GM18499 (cell line): Measurements from ENCODE around the gene SLC7A4.
"Not testable (repeated sequence)": the region's sequence is repeated elsewhere in the genome, so short reads cannot be mapped to it uniquely, and the experiment has no call there.

Source experiments
- ATAC-seq: cut with Tn5 transposase; IDR thresholded peaks from one replicate; pipeline ENCODE4 v1.9.1; 2021; ENCODE audit warnings: moderate number of reproducible peaks; ENCODE audit not compliant: insufficient read depth, unreplicated experiment

SLC7A4 gene, protein sequence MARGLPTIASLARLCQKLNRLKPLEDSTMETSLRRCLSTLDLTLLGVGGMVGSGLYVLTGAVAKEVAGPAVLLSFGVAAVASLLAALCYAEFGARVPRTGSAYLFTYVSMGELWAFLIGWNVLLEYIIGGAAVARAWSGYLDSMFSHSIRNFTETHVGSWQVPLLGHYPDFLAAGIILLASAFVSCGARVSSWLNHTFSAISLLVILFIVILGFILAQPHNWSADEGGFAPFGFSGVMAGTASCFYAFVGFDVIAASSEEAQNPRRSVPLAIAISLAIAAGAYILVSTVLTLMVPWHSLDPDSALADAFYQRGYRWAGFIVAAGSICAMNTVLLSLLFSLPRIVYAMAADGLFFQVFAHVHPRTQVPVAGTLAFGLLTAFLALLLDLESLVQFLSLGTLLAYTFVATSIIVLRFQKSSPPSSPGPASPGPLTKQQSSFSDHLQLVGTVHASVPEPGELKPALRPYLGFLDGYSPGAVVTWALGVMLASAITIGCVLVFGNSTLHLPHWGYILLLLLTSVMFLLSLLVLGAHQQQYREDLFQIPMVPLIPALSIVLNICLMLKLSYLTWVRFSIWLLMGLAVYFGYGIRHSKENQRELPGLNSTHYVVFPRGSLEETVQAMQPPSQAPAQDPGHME

DNA sequence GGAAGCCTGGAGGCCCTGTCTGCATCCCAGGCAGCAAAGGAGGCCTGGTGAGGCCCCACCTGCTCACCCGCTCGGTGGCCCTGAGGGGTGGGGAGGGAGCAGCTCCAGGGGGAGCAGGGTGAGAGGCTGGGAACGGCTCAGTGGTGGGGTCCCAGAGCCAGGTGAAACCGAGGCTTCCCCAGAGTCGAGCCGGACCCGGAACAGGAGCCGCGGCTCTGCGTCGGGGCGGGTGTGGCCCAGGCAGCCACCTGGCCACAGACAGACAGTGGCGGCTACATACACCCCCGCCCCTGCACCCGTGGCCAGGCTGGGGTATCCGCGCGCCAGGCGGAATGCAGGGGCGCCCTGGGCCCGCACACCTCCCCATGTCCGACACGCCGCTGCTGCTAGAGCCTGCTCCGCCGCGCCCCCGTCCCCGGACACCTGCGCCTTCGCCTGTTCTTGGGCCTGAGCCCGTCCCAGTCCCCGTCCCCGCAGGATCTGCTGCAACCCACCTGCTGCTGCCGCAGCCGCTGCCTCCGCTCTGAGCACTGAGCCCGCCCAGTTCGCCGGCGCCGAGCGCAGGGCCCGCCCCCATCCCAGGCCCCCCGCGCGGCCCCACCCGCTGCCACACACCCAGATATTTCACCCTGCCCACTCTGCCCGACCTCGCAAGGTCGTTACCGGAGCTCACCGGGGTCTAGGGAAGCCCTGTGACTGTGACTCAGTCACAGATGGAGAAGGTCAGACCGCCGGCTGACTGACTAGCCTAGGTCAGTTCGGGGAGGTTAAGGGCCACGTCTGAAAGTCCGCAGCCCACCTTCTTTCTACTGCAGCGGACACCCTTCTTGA lies at the start of gene SLC7A4:
Gene SLC7A4, minus strand, starts transcription at position 525 of the 831 bp plus-strand sequence. CDS start 749 bp downstream, outside the sequence.
- no peak for ATAC-seq

DNA sequence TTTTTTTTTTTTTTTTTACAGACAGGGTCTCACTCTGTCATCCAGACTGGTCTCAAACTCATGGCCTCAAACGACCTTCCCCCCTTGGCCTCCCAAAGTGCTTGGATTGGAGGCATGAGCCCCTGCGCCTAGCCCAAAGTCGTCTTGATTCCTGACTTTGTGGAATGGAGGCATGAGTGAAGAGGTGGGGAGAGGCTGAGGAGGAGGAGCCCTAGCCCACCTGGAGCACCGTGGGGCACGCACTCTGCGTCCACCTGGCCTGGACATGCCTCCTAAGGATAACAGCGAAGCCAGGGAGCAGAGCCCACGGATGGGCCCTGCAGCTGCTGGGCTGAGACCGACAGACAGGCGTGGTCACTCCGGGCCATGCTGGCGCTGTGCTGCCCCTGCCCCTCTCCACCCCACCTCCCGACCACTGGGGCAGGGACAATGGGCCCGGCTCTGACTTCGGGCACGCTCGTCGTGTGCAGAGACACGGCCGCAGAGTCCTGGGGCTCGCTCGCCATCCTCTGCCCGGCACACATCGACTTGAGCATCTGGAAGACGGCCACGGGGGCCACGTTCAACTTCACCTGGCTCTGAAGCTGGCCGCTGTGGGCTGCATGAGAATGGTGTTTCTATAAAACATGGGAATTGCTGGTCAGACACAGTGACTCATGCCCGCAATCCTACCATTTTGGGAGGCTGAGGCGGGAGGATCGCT lies 48.2 kb upstream of the SLC7A4 start:
- ATAC-seq, result no peak

DNA sequence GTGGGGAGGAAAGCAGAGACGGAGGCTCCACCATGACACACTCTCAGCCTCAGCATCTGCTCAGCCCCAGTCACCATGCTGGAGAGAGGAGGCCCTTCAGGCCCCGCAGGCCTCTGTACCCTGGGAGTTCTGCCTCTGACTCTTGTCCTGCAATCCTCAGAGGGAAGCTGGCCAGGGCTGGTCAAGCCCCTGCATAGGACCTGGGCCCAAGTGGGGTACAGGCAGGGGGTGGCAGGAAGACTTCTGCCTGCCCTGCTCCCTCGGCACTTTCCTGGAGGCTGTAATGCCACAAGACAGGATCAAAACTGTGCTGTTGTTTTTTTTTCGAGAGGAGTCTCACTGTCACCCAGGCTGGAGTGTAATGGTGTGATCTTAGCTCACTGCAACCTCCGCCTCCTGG lies 47.1 kb upstream of the SLC7A4 start:
- ATAC-seq, result no peak

DNA sequence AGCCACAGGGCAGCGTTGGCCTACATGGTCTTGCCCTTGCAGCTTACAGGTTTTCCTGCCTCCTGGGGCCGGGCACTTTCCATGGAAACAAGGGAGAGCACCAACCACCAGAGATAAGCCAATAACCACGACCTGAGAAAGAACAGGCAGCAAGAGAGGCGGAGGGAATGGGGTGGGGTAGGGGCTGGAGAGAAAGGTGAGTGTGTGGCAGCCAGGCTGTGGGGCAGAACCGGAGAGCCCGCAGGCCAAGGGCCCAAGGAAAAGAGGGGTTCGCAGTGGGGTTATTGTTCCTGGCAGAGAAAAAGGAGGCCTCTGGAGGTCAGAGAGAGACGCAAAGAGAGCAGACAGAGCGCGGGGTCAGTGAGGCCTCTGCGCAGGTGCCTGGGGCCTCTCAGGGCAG lies 46.6 kb upstream of the SLC7A4 start:
- no peak for ATAC-seq

DNA sequence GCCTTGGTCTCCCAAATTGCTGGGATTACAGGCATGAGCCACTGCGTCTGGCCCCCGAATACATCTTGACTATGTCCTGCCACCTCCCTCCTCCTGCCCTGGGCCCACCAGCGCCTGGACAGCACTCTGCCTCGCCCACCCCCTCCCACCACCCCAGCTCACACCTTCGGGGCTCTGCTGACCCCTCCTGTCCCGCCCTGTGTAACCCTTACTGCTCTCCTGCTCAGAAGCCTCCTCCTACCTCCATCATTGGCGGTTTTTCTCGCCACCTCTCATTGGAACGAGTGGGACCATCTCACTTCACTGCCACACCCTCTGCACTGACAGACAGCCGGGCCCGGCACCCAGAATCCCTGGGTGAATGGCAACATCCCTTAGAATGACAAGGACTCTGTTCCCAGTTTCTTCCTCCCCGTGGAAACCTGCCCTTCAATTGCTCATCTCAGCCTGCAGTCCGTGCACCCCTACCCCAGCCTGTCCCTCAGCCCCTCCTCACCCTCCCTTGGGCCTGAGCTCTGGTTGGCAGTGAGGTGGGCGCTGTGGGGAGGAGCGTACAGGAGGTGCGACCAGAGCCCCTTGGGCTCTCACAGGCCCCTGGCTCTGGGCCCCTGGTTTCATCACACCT lies 45.6 kb upstream of the SLC7A4 start:
- ATAC-seq, result no peak

DNA sequence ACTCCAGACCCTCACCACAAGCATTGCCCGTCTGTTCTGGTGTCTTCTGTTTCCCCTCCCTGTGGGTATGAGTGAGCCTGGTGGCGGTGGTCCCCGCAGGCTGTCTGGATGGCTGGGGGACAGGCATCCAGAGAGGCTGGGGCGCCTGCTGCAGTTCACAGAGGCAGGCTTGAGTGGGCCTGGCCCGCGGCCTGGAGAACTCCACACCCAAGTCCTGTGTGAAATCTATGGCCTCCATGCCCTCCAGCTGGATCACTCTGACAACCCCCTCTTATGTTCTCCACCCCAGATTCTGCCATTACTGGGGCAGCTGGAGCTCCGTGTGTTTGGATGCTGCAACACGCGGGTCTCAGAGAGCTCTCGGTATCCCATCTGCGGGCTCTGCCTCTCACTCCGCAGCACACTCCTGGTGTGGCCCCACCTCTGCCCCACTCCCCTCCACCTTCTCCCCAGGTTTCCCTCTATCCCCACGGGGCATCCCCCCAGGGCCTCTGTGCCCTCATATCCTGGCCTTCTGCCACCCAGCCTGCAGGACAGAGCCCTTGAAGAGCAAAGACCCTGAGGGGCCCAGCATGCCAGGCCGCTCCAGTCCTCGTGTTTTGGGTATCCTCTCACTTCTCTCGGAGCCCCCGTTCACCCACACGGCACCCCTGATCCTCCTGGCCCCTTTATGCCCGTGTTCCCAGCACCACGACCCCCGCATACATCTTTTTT lies 44.7 kb upstream of the SLC7A4 start:
- no peak for ATAC-seq

DNA sequence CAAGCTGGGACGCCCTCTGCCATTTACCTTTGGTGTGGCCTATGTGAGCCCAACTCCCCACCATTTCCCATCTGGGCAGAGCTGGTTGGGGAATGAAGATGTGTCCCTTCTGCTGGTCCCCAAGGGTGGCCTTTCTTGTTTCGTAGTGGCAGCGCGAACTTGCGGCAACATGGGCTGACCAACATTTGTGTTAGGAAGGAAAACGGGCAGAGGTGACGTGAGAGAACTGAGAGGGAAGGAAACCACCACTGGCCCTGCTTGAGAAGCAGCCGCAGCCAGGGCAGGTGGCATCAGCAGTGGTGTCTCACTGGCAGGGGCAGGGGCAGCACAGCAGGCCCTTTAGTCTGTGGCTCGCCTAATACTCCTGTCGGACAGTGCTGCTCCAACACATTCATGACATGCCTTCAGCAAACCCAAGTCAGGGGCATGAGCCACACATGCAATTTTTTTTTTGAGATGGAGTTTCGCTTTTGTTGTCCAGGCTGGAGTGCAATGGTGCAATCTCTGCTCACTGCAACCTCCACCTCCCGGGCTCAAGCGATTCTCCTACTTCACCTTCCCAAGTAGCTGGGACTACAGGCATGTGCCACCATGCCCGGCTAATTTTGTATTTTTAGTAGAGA lies 43.3 kb upstream of the SLC7A4 start:
- ATAC-seq, result no peak

DNA sequence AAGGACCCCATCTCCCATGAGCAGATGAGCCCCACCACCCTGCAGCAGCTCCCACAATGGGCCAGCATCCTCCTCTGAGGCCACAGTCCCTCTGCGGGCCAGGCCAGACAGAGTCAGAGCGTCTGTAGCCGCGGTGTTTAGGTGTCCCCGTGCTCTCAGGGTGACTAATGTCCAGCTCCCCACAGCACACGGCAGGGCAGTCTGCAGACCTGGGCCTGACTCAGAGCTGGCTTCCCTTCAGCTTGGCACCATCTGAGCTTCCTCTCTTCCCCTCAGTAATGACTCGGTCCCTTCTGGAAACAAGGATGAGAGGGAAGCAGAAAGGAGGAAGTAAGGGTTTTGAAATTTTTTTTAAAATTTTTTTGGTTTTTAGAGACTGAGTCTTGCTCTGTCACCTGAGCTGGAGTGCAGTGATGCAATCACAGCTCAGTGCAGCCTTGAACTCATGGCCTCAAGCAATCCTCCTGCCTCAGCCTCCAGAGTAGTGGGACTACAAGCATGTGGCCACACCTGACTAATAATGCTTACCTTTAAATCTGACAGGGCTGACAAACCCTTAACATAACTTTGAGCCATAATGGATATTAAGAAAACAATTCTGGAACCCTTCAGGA lies 41.8 kb upstream of the SLC7A4 start:
- ATAC-seq, result no peak

DNA sequence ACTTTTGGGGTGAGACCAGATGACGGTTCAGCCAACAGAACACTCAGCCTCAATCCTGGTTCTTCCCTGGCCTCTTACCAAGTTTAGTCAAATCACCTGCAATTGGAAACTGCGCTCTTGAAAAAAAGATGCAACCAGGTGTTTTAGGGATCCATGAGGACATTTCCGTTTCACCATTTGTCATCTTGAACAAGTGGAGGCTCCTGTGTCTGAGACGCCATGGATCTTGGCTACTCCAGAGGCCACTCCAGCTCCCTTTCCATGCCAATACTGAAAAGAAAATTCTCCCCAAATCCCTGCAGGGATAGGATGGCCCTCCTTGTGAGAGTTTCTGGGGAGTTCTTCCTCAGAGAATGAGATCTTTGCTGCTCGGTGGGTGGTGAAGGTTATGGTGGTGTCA lies 41.1 kb upstream of the SLC7A4 start:
- ATAC-seq, result no peak

DNA sequence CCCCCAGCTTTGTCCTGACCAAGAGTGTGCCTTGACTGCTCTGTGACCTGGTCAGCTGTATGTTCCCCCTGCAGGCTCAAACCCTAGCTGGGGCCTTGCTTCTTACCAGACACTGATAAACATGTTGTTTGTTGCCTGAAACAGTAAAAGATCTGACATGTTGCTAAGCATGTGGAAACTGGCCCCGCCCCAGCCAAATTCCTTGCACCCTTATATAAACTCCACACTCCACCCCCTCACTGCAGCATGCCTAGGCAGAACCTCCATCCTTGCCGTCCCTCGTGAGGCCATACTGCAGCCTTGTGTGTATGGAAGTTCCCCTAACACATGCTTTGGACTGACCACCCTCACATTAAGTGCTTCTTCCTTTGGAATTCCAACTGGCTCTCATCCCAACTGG lies 40.7 kb upstream of the SLC7A4 start:
- no peak for ATAC-seq

DNA sequence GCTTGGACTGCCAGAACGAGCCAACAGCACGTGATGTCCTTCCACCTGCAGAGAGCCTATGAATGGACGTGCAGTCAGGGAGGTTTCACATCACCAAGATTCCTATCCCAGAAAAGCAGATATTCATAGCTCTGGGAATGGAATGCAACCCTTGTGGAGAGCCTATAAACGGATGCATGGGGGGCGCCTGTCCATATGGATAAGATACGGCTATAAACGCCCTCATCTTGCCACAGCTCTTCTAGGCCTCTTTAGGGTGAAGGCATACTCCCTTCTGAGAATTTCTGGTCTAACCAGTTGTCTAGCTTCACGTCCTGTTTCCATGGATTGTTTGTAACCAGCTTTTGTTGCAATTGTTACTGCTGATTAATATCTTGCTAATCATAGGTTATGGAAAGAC lies 39.4 kb upstream of the SLC7A4 start:
- not testable (repeated sequence) for ATAC-seq

DNA sequence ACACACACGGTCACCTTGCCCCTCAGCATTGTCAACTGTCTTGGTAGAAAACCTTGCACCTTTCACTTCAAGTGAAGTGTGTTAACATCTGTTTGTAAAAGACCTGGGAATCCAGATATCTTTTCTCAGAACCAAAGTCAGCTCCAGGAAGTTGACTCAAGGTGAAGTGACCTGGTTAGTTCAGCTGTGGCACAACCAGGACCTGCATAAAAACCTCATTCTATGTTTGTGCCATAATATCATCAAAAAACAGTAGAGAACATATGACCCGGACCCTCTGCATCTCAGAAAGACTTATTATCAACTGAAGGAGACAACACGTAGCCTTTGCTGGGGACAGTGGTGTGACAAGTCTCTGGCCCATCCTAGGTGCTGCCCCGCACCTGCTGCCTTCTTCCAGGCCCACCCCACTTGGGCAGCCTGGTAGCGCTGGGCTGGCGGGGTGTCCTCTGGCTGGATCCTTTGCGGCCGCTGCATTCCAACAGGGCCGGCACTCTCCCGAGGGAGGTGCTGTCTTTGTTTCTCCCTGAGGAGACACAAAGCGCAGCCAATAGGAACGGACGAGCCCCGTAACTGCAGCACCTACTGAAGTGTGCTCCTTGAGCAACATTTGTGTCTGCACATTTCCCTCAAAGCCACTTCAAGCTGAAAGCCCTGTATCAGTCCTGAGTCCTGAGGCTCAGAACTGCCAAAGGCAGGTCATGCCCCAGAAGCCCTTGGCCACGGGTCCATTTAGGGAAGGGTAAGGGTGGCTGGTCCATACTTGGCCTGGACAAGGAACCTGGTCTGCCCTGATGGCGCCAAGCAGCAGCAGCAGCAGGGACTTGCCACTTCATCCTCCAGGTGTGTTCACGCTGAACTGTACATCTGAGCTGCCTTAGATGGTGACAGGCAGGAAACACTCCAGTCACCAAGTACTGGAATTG lies 38.6 kb upstream of the SLC7A4 start:
- ATAC-seq, result no peak

DNA sequence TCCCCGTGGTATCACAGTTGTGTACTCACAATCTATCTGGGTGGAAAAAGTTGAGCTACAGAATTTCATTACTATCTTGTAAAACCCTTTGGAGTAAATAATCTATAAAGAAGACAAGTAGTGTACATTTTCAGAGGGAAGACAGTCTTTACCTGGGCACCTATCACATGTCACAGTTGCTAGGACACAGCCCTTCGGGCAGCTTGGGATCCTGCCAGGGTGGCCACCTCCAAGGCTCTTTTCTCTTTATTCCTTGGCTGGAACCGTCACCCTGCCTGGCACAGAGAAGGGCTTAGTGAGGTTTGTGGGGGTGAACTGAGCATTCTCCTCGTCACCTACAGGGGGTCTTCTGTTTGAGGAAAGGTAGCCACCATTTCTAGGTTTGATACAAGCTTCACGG lies 37.0 kb upstream of the SLC7A4 start:
- no peak for ATAC-seq

DNA sequence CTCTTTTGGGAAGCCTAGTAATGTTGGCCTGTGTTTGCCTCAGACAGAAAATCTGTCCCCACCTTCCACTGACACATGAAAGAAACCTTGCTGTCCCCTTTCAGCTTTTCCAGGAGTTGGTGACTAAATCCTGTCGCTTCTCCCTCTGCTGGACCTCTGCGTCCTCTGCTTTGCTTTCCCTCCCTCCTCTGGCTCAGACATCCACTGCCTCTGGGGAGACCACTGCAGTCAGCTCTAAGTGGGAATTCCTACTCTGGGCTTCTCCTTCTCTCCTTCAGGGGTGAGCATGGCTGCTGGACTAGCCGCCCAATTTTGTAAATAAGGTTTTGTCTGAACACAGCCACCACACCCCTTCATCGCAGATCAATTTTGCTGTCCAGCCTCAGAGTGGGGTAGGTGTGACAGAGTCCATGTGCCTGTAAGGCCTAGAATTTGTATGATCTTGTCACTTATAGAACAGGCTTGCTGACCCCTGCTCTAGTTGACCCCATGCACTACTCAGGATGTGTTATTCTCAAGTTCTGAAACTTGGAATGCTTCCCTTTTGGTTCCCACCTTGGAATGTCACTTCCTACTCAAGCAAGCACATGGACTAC lies 36.4 kb upstream of the SLC7A4 start:
- no peak for ATAC-seq

DNA sequence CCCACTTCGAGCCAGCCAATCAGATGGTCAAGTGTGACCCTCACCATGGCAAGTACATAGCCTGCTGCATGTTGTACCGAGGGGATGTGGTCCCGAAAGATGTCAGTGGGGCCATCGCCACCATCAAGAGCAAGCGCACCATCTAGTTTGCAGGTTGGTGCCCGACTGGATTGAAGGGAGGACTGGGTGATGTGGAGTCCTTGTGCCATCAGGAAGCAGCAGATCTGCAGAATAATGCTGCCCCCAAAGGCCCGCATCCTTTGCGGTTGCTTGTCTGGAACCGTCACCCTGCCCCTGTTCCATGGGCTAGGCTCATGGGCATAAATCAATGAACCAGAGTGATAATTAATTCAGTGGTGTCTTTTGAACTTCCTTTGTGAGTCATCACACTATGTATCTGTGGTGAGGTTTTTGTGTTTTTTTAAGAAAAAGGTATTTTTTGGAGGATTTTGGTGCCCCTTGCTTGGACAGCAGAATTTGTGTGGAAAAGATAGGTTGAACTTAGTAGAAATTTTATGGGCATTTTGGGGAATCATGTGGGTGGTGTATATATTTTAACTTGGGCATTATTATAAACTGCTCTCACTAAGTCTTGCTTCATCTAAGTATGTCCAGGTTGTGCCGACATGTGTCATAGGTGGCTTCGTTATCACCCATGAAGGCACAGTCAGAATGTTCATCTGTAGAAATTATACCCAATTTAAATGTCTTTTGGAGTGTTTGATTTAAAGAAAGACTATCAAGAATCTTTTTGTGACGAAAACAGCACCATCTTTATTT lies 35.7 kb upstream of the SLC7A4 start:
- no peak for ATAC-seq
